Upper lobe of right lung (tissue), 1 donor: ENCODE measurements around the gene BTN1A1. TPM values are rescaled to one million over a fixed set of nuclear protein-coding genes. Genes with fewer than 3 reads are reported as not detected.

Source experiments
- ATAC-seq: fragments of 200-7000 bp; cut with Tn5 transposase; one replicate; pipeline ENCODE4 v1.9.1; 2020; ENCODE audit warnings: mild to moderate bottlenecking, moderate library complexity
- DNase-seq: peaks from one replicate; pipeline ENCODE4 v3.0.0-alpha.2; 2020
- H3K27ac ChIP-seq: fragments of 200-600 bp; one replicate; pipeline ENCODE4 v1.8.0; 2022
- H3K27me3 ChIP-seq: fragments of 200-600 bp; one replicate; pipeline ENCODE4 v1.8.0; 2022; ENCODE audit warnings: mild to moderate bottlenecking
- H3K36me3 ChIP-seq: fragments of 200-600 bp; one replicate; pipeline ENCODE4 v1.8.0; 2022
- H3K4me1 ChIP-seq: fragments of 200-600 bp; one replicate; pipeline ENCODE4 v1.8.0; 2022
- H3K4me3 ChIP-seq: fragments of 200-600 bp; one replicate; pipeline ENCODE4 v1.8.0; 2022; ENCODE audit warnings: mild to moderate bottlenecking
- H3K9me3 ChIP-seq: fragments of 200-600 bp; one replicate; pipeline ENCODE4 v1.8.0; 2022
- intact Hi-C: fragments of 100-400 bp; cut with DNase I; formaldehyde crosslinking; loops from one replicate; pipeline ENCODE4 v1.11.0; 2022
- total RNA-seq: library from RNA; stranded (reverse); fragmentation: NEBNext Ultra II Directional; extraction: Animal tissue kit (Norgen Biotek cat#: 25700); gene quantifications from one replicate; pipeline ENCODE4 v1.2.1, GENCODE V29; 2021
- TF ChIP-seq, protein P1 (sequence below): fragments of 200-600 bp; IDR thresholded peaks from one replicate; pipeline ENCODE4 v1.8.0; 2022; ENCODE audit warnings: antibody characterized with exemption
- donor health status: DM: no; HTN: yes; CAD: no; lungs with severe emphysema.

Gene BTN1A1
- total RNA-seq, 1 donor from 2014 or later = not detected

GRCh38 chr6:26554447-26554696 is 54.3 kb downstream of the BTN1A1 start:
- no peaks in the 10 kb centered on the region for H3K27me3 ChIP-seq
- intact Hi-C loops = no loop called here
- DNase-seq (no peak), ATAC-seq (no peak)
- H3K4me3 ChIP-seq = peak overlapping the region; percentile 63
- H3K4me1 ChIP-seq = peaks cover 7% of the 10 kb centered on the region
- TF ChIP-seq, protein P1, sequence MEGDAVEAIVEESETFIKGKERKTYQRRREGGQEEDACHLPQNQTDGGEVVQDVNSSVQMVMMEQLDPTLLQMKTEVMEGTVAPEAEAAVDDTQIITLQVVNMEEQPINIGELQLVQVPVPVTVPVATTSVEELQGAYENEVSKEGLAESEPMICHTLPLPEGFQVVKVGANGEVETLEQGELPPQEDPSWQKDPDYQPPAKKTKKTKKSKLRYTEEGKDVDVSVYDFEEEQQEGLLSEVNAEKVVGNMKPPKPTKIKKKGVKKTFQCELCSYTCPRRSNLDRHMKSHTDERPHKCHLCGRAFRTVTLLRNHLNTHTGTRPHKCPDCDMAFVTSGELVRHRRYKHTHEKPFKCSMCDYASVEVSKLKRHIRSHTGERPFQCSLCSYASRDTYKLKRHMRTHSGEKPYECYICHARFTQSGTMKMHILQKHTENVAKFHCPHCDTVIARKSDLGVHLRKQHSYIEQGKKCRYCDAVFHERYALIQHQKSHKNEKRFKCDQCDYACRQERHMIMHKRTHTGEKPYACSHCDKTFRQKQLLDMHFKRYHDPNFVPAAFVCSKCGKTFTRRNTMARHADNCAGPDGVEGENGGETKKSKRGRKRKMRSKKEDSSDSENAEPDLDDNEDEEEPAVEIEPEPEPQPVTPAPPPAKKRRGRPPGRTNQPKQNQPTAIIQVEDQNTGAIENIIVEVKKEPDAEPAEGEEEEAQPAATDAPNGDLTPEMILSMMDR = no peak
- no peaks in the 10 kb centered on the region for H3K36me3 ChIP-seq
- peak overlapping the region; percentile 70 for H3K27ac ChIP-seq
- no peaks in the 10 kb centered on the region for H3K9me3 ChIP-seq

GRCh38 chr6:26554697-26555504 is 54.8 kb downstream of the BTN1A1 start:
- H3K27ac ChIP-seq = peak overlapping the region; percentile 70
- no peaks in the 10 kb centered on the region for H3K27me3 ChIP-seq
- no peaks in the 10 kb centered on the region for H3K36me3 ChIP-seq
- H3K4me3 ChIP-seq = peak overlapping the region; percentile 63
- no peak for ATAC-seq
- intact Hi-C loops = no loop called here
- no peaks in the 10 kb centered on the region for H3K9me3 ChIP-seq
- DNase-seq = no peak
- TF ChIP-seq, protein P1 = no peak
- peaks cover 7% of the 10 kb centered on the region for H3K4me1 ChIP-seq

DNA sequence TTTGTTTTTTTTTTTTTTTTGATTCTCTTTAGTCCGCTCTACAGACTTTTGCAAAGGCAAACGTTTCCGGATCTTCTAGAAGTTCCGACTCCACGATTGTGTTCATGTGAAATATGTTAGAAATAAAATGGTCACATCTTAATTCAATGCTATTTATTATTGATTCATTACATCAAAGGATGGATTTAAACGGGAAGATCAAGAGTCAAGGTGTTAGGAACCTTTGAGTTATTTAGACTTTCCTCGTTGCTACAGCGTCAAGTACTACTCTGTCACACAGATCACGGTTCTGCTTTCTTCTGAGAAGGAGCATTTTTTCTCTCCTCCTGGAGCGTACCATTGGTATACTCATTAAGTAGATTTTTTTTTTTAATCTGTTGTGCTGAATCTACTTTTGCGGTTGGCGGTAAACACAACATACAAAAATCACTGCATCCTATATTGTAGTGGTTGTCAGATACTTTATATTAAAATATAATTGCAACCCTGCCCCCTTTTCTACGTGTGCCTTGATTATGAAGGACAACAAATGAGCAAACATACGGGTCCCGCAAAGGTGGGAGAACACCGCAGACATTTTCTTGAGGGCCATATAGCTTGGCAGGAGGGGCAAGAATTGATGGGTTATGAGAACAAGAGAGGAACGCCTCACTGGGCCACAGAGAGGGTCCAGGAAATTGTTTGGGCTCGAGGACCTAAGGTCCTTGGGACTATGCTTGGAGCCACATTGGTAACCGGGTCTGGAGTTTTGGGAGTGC is 55.6 kb downstream of the BTN1A1 start:
- intact Hi-C loops = no loop called here
- Histone ChIP-seq H3K4me3 (no peak overlapping the region), H3K4me1 (peaks cover 7% of the 10 kb centered on the region), H3K27me3 (no peaks in the 10 kb centered on the region), H3K27ac (no peak overlapping the region), H3K9me3 (no peaks in the 10 kb centered on the region), H3K36me3 (no peaks in the 10 kb centered on the region)
- ATAC-seq (no peak), DNase-seq (no peak)
- TF ChIP-seq, protein P1 = no peak

DNA sequence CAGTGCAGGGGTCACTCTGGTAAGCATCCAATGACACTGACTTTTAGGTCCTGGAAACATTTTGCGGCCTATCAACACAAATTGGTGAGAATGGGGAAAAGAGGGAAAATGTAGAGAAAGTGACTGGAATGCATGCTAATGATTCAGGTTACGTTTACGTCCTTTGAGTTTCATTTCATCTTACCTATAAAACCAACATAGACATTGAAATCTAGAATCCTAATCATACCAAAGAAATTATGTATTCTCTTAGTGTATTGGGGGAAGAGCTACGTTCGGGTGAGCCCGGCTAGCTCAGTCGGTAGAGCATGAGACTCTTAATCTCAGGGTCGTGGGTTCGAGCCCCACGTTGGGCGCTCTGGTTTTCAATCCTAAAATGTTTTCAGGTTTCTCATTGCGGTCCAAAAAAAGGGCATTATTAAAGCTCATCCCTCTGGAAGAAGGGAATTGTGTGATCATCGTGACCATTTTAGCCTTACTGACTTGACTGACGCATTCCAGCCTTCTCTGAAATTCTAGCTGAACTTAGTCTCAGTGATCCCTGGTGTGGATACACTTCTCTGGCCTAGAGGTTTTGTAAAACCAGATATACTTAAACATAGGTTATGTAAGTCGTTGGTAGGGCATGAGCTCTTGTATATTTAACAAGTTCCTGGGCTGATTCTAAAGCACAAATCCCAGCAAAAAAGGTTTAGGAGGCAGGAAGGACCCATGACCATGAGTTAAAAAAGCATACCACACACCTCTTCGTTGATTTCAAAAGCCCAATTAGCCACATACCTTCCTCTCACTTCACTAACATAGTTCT is 56.4 kb downstream of the BTN1A1 start:
- TF ChIP-seq, protein P1 = no peak
- Histone ChIP-seq H3K9me3 (no peaks in the 10 kb centered on the region), H3K36me3 (no peaks in the 10 kb centered on the region), H3K27ac (no peak overlapping the region), H3K4me1 (peaks cover 7% of the 10 kb centered on the region), H3K27me3 (no peaks in the 10 kb centered on the region), H3K4me3 (no peak overlapping the region)
- no peak for ATAC-seq
- DNase-seq = no peak
- intact Hi-C loops = no loop called here

Other genes starting within 250 kb of the BTN1A1 start
- 65.2 TPM for gene BTN3A2, start 135.1 kb upstream of the BTN1A1 start, total RNA-seq
- 25.6 TPM for gene BTN2A2, start 117.2 kb upstream of the BTN1A1 start, total RNA-seq
- 52.2 TPM for gene BTN3A1, start 98.0 kb upstream of the BTN1A1 start, total RNA-seq
- 46.9 TPM for gene BTN3A3, start 59.8 kb upstream of the BTN1A1 start, total RNA-seq
- 26.3 TPM for gene BTN2A1, start 42.3 kb upstream of the BTN1A1 start, total RNA-seq
- 45.8 TPM for gene HMGN4, start 38.1 kb downstream of the BTN1A1 start, total RNA-seq
- 14.4 TPM for gene ABT1, start 96.7 kb downstream of the BTN1A1 start, total RNA-seq
- 24.7 TPM for gene ZNF322, start 159.4 kb downstream of the BTN1A1 start, total RNA-seq